Suprapubic skin (tissue), 4 donors: Measurements from ENCODE around the gene XPNPEP2. TPM values are rescaled to one million over a fixed set of nuclear protein-coding genes. Genes with fewer than 3 reads are reported as not detected.

ENCODE experiments used
- DNase-seq, 2 donors: peaks; one replicate each; pipeline ENCODE4 v3.0.0-alpha.2; 2019; ENCODE audit warnings: low spot score in 2 of 2
- H3K27ac ChIP-seq: fragments of 200-600 bp; sonication (generic); one replicate; pipeline ENCODE4 v1.5.1; 2019
- H3K27me3 ChIP-seq: fragments of 200-600 bp; sonication (generic); one replicate; pipeline ENCODE4 v1.5.1; 2019
- H3K36me3 ChIP-seq: fragments of 200-600 bp; sonication (generic); one replicate; pipeline ENCODE4 v1.5.1; 2019
- H3K4me1 ChIP-seq: fragments of 200-600 bp; sonication (generic); one replicate; pipeline ENCODE4 v1.5.1; 2019
- H3K4me3 ChIP-seq: fragments of 200-600 bp; sonication (generic); one replicate; pipeline ENCODE4 v1.5.1; 2019; ENCODE audit warnings: mild to moderate bottlenecking
- H3K9me3 ChIP-seq: fragments of 200-600 bp; sonication (generic); one replicate; pipeline ENCODE4 v1.5.1; 2019
- EP300 ChIP-seq: sonication (generic); formaldehyde crosslinking; IDR thresholded peaks from one replicate; pipeline ENCODE4 v1.6.1; 2017; ENCODE audit warnings: antibody characterized with exemption
- POLR2A ChIP-seq, 2 donors: fragments of 450-650 bp; IDR thresholded peaks; one replicate each; pipeline ENCODE4 v1.6.1; 2017; ENCODE audit warnings: antibody characterized with exemption in 2 of 2, mild to moderate bottlenecking in 2 of 2, moderate library complexity in 2 of 2
- POLR2AphosphoS5 ChIP-seq, 3 donors: sonication (generic); formaldehyde crosslinking; IDR thresholded peaks; one replicate each; pipeline ENCODE4 v1.6.1; 2017; ENCODE audit warnings: antibody characterized with exemption in 3 of 3
- WGBS: methylation state at CpG from one replicate; pipeline ENCODE4 v1.1.5; 2018; 5-methylcytosine and 5-hydroxymethylcytosine counted together
- total RNA-seq, 4 donors: library from RNA; depleted of rRNA; stranded (reverse); fragments of >200 nt; gene quantifications; one replicate each; pipeline ENCODE4 v1.1.0, GENCODE V29; 2016
- TF ChIP-seq, protein P1 (sequence below), 2 donors: fragments of 200-600 bp in 1 of 2; fragments of 450-650 bp in 1 of 2; sonication (generic) in 1 of 2; IDR thresholded peaks; one replicate each; pipeline ENCODE4 v1.5.1; 2016 to 2019; ENCODE audit warnings: antibody characterized with exemption in 2 of 2, mild to moderate bottlenecking in 1 of 2, moderate library complexity in 1 of 2

The XPNPEP2 gene
- total RNA-seq, 4 donors from 2014 or later = 0.83 to 6.1 (median 2.4) TPM

DNA sequence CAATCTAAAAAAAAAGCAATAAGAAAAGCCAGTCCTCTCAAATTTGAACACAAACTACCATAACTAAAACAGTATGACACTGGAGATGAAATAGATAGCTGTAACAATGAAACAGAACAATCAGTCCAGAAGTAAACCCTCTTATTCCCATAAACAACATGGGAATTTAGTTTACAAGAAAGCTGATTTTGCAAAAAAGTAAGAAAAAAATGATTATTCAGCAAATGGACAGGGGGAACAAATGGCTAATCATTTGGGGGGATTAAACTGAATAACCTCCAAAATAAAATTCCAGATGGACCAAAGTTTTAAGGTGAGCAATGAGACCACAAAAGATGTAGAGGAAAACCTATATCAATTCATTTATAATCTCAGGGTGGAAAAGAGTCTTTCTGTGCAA, 24.9 kb downstream of the XPNPEP2 start:
- Histone ChIP-seq H3K27ac (no peak overlapping the region), H3K27me3 (no peaks in the 10 kb centered on the region), H3K4me1 (no peaks in the 10 kb centered on the region), H3K9me3 (no peaks in the 10 kb centered on the region), H3K4me3 (no peak overlapping the region), H3K36me3 (no peaks in the 10 kb centered on the region)
- DNase-seq = no peak
- TF ChIP-seq EP300 = no peak
- TF ChIP-seq, protein P1, sequence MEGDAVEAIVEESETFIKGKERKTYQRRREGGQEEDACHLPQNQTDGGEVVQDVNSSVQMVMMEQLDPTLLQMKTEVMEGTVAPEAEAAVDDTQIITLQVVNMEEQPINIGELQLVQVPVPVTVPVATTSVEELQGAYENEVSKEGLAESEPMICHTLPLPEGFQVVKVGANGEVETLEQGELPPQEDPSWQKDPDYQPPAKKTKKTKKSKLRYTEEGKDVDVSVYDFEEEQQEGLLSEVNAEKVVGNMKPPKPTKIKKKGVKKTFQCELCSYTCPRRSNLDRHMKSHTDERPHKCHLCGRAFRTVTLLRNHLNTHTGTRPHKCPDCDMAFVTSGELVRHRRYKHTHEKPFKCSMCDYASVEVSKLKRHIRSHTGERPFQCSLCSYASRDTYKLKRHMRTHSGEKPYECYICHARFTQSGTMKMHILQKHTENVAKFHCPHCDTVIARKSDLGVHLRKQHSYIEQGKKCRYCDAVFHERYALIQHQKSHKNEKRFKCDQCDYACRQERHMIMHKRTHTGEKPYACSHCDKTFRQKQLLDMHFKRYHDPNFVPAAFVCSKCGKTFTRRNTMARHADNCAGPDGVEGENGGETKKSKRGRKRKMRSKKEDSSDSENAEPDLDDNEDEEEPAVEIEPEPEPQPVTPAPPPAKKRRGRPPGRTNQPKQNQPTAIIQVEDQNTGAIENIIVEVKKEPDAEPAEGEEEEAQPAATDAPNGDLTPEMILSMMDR (IDR thresholded peaks at IDR 0.05) = no peak
- no peak for TF ChIP-seq POLR2AphosphoS5 (IDR thresholded peaks at IDR 0.05)
- TF ChIP-seq POLR2A (IDR thresholded peaks at IDR 0.05) = no peak

GRCh38 chrX:129768186-129768585, 29.4 kb downstream of the XPNPEP2 start:
- H3K9me3 ChIP-seq = no peaks in the 10 kb centered on the region
- H3K4me1 ChIP-seq = no peaks in the 10 kb centered on the region
- H3K27ac ChIP-seq = no peak overlapping the region
- TF ChIP-seq POLR2AphosphoS5 (IDR thresholded peaks at IDR 0.05) (no peak), POLR2A (IDR thresholded peaks at IDR 0.05) (no peak), EP300 (no peak)
- TF ChIP-seq, protein P1 (IDR thresholded peaks at IDR 0.05) = no peak
- H3K27me3 ChIP-seq = no peaks in the 10 kb centered on the region
- no peak overlapping the region for H3K4me3 ChIP-seq
- 94% methylated on average over 3 of the region's 8 CpGs for WGBS
- no peaks in the 10 kb centered on the region for H3K36me3 ChIP-seq
- DNase-seq = no peak

DNA sequence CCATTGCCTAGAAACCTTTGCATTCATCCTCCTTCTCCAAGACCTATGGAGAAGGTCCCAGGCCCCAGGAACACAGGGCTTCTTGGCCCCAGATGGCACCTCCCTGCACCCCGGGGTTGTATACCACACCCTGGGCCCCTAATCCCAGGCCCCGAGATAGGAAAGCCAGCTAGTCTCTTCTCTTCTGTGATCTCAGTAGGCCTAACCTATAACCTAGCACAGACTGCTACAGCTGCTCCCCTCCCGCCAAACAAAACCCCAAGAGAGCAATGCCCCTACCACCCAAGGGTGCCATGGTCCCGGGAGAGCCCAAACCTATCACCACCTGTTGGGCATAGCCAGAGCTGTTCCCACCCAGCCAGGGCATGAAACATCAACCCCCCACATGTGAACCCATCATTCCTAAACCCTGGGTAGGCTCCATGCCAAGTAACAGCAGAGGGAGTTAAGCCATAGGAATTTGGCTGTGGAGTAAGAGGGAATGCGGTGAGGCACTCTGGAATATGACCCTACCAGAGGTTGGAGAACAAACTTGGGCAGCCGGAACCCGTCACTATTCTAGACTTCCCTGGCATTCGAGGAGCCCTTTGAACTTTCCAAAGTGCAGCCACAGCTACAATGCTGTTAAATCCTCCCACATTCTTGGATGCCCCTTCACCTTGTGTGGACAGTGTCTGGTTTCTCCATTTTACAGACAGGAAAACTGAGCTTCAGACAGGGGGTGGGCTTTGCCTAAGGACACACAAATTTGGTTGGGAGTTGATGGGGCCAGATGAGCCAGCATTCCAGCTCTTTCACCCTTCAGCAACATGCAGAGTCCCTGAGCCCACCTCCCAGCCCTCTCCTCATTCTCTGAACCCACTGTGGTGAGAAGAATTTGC, 30.0 kb downstream of the XPNPEP2 start:
- whole genome bisulfite sequencing = 68% methylated on average over 6 of the region's 8 CpGs
- no peak overlapping the region for H3K27ac ChIP-seq
- no peaks in the 10 kb centered on the region for H3K9me3 ChIP-seq
- DNase-seq = no peak
- TF ChIP-seq POLR2A (IDR thresholded peaks at IDR 0.05) (no peak), EP300 (no peak), POLR2AphosphoS5 (IDR thresholded peaks at IDR 0.05) (no peak)
- TF ChIP-seq, protein P1 (IDR thresholded peaks at IDR 0.05) = no peak
- no peak overlapping the region for H3K4me3 ChIP-seq
- H3K4me1 ChIP-seq = no peaks in the 10 kb centered on the region
- H3K36me3 ChIP-seq = no peaks in the 10 kb centered on the region
- H3K27me3 ChIP-seq = no peaks in the 10 kb centered on the region

DNA sequence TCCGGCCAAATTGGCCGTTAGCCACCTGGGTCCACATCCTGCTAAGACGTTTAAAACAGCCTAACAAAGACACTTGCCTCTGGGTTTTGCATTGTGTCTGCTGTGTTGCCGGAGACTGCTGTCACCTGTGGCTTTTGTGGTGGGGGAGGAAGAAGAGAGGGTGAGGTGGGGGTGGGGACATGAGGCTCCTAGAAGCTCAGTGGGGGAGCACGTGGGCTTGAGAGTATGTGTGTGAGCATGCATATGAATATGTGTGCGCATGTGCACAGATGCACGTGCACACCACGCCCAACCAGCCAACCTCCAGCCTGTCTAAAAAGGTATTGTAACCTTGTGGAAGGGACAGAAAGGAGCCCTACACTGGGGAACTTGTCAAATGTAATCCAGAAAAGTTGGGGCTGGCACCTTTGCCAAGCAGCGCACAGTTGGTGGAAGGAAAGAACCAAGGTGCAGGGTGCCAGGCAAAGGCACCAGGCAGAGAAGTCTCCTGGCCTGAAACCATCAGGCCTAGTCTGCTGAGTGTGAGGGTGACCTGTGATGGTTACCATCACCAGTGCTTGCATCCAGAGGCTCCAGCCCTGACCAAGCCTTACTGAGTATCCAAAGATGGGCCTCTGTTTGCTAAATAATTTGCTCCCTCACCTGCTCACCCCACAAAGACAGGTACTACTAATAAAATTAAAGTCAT, 30.8 kb downstream of the XPNPEP2 start:
- no peak for DNase-seq
- H3K27me3 ChIP-seq = no peaks in the 10 kb centered on the region
- no peak overlapping the region for H3K27ac ChIP-seq
- no peak for TF ChIP-seq POLR2AphosphoS5 (IDR thresholded peaks at IDR 0.05)
- TF ChIP-seq POLR2A (IDR thresholded peaks at IDR 0.05) = no peak
- no peak for TF ChIP-seq EP300
- TF ChIP-seq, protein P1 (IDR thresholded peaks at IDR 0.05) = no peak
- 69% methylated on average over 9 of the region's 9 CpGs for WGBS
- no peaks in the 10 kb centered on the region for H3K9me3 ChIP-seq
- no peaks in the 10 kb centered on the region for H3K4me1 ChIP-seq
- H3K36me3 ChIP-seq = no peaks in the 10 kb centered on the region
- H3K4me3 ChIP-seq = no peak overlapping the region

GRCh38 chrX:129771266-129771995, 32.7 kb downstream of the XPNPEP2 start:
- Histone ChIP-seq H3K4me1 (no peaks in the 10 kb centered on the region), H3K27ac (no peak overlapping the region), H3K9me3 (no peaks in the 10 kb centered on the region), H3K4me3 (no peak overlapping the region), H3K36me3 (no peaks in the 10 kb centered on the region), H3K27me3 (no peaks in the 10 kb centered on the region)
- 71% methylated on average over 14 of the region's 14 CpGs for WGBS
- no peak for DNase-seq
- TF ChIP-seq EP300 (no peak), POLR2AphosphoS5 (IDR thresholded peaks at IDR 0.05) (no peak), POLR2A (IDR thresholded peaks at IDR 0.05) (no peak)
- TF ChIP-seq, protein P1 (IDR thresholded peaks at IDR 0.05) = no peak
